OCI-LY1 (cell line): ENCODE results near the gene KCNJ16.

Experiments used
- CTCF ChIP-seq: fragments of 200-600 bp; sonication (generic), shearing (Covaris generic); IDR thresholded peaks from 2 replicates; pipeline ENCODE4 v1.5.1; 2017; ENCODE audit warnings: mild to moderate bottlenecking, antibody characterized with exemption, low read length, moderate library complexity, mixed read lengths
- EZH2 ChIP-seq: fragments of 200-600 bp; sonication (generic), shearing (Covaris generic); IDR thresholded peaks from 2 replicates; pipeline ENCODE4 v1.8.0; 2017; ENCODE audit warnings: borderline replicate concordance, mixed run types, mild to moderate bottlenecking, antibody characterized with exemption, low read length, moderate library complexity, mixed read lengths

DNA sequence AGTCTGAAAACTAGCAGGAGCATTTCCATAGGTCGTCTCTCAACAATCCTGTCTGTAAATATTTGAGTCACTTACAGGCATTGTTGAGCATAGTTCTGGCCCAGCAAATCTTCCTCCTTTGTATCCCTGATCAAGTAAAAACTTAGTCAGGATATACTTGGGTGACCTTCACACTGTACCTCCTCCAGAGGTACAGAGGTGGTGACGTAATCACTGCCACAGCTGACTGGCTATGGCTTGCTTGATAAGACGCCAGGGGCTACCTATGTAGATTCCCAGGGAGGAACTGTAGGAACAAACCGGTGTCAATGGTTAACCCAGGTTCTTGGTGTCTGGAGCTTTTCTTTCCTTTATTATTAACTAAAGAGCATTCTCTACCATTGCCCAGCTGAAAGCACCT is at the start of gene KCNJ16:
- TF ChIP-seq CTCF (no peak), EZH2 (no peak)
